Measurements from ENCODE around the gene PDIA2.
"Not testable (repeated sequence)": the region's sequence is repeated elsewhere in the genome, so short reads cannot be mapped to it uniquely, and the experiment has no call there.

The PDIA2 gene, protein sequence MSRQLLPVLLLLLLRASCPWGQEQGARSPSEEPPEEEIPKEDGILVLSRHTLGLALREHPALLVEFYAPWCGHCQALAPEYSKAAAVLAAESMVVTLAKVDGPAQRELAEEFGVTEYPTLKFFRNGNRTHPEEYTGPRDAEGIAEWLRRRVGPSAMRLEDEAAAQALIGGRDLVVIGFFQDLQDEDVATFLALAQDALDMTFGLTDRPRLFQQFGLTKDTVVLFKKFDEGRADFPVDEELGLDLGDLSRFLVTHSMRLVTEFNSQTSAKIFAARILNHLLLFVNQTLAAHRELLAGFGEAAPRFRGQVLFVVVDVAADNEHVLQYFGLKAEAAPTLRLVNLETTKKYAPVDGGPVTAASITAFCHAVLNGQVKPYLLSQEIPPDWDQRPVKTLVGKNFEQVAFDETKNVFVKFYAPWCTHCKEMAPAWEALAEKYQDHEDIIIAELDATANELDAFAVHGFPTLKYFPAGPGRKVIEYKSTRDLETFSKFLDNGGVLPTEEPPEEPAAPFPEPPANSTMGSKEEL

DNA sequence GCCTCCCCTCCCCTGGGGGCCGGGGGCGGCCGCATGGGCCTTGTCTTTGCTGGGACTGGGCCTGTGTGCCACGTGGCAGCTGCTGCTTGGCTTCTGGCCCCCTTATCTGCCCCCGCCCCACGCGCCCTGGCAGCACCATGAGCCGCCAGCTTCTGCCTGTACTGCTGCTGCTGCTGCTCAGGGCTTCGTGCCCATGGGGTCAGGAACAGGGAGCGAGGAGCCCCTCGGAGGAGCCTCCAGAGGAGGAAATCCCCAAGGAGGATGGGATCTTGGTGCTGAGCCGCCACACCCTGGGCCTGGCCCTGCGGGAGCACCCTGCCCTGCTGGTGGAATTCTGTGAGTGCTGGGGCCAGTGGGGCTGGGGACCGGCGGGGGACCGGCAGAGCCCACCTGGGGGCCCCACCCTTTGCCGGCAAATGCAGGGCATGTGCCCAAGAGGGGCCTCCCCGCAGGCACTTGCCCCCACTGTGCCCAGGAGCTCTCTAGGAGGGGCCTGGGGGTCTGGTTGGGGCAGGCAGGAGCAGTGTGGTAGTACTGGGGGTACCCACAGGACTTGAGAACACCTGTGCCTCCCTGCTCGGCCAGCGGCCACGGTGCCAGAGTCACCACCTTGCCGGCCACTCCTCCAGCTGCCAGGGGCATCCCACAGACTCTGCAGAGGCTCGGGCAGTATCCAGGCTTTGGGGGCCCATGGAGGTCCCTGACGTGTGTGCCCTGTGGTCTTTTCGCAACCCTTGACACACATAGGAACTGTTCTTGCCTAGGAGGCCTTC lies at the start of gene PDIA2:
TSS of gene PDIA2 (plus strand) at position 132 of the 773 bp plus-strand sequence. CDS start at position 138, 6 bp downstream.
- no peak for DNase-seq (ENCODE audit: low spot score)

DNA sequence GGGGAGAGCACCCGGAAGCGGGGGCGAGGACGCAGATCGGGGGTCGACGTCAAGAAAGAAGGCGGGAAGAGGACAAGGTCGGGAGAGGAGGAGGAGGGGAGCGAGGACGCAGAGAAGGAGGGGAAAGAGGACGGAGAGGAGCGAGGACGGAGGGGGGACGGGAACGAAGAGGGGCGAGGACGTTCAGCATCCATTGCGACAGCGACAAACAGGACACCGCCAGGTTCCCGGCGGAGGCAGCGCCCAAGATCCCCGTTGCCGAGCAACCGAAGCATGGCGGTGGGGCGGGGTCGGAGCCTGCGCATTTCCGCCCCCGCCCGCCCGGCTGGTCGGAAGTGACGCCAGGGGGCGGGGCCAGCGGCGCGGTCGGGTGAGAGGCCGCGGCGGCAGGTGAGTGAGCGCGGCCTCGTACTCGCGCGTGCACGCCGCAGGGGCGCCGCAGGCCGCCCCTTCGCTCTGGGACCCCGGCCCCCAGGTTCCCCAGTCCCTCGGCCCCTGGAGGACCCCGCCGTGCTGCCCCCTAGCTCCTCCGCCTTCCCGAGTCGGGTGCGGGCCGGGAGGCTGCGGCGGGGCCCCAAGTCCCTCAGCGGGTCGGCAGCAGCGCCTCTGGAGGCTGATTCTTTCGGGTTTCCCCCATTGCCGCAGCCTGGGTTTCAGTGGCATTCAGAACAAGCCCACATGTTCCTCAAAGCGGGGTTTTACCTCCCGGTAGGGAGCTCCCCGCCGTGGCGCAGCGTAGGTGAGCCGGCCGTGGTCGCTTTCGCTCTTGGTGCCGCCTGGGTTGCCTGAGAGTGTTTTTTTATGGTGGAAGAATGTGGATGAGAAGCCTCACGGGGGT lies 48.3 kb upstream of the PDIA2 start, which contains the start of gene FAM234A:
TSS of gene FAM234A (plus strand) at position 354 of the 838 bp plus-strand sequence. CDS start 19,593 bp downstream, outside the sequence.
- peak; percentile 98 for DNase-seq (ENCODE audit: low spot score)

DNA sequence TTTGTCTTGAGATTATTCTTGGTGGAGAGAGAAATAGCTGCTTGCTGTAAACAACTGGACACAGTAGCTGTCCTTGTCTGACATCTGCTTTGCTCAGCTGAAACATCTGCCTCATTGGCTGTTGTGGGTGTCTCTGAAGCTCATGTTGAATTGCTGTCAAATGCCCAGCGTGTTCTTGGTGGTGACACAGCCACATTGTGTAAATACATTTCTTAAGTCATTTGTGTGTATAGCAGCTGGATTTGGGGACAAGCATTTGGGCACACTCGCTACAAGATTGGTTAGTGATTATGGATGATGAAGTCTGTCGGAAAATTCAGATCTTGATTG lies 43.1 kb upstream of the PDIA2 start:
- peak; percentile 36 for DNase-seq (ENCODE audit: low spot score)

DNA sequence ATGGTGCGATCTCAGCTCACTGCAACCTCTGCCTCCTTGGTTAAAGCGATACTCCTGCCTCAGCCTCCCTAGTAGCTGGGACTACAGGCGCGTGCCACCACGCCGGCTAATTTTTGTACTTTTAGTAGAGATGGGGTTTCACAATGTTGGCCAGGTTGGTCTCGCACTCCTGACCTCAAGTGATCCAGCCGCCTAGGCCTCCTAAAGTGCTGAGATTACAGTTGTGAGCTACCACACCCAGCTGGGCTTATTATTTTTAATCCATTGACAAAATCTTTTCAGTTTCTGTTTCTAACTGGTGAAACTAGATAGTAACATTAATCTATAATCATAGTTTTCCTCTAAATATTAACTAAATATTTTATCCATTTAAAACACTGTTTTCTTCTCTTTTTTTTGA lies 42.4 kb upstream of the PDIA2 start:
- no peak for DNase-seq (ENCODE audit: low spot score)

DNA sequence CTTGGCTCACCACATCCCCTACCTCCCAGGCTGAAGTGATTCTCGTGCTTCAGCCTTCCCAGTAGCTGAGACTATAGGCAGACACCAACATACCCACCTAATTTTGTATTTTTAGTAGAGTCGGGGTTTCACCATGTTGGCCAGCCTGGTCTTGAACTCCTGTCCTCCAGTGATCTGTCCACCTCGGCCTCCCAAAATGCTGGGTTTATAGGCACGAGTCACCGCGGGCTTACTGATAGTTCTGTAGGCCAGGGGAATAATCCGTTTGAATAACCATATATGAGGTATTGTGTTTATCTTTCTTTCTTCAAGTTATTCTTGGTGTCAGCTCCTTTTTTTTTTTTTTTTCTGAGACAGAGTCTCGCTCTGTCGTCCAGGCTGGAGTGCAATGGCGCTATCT lies 40.7 kb upstream of the PDIA2 start:
- DNase-seq (ENCODE audit: low spot score): no peak

DNA sequence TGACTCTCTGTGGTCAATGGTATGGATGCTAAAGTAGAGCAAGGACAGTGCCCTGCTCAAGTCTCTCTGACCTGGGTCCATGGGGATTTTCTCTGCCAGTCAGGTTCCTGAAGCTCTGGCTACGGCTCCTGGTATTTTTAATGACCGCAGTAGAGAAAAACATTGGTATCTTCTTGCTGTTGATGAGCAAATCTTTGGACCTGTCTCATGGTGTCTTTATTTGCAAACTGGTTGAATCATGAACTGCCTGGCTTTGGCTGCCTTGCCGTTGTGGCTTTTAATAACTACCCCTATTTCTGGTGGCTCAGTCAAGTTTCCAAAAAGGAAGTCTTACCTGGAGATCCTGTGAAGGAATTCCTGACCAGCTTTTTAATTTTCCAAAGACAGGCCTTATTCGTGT lies 39.6 kb upstream of the PDIA2 start:
- DNase-seq (ENCODE audit: low spot score): no peak

DNA sequence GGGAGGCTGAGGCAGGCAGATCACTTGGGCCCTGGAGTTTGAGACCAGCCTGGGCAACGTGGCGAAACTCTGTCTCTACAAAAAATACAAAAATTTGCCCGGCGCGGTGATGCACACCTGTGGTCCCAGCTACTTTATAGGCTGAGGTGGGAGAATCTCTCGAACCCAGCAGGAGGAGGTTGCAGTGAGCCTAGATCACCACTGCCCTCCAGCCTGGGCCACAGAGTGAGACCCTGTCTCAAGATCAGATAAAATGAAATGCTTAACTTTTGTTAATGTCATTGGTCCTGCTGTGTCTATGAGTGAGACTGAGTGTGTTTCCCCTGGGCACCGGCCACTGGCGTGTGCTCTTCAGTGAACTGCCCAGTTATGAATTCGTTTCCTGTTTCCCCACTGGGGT lies 37.9 kb upstream of the PDIA2 start:
- DNase-seq (ENCODE audit: low spot score): no peak

DNA sequence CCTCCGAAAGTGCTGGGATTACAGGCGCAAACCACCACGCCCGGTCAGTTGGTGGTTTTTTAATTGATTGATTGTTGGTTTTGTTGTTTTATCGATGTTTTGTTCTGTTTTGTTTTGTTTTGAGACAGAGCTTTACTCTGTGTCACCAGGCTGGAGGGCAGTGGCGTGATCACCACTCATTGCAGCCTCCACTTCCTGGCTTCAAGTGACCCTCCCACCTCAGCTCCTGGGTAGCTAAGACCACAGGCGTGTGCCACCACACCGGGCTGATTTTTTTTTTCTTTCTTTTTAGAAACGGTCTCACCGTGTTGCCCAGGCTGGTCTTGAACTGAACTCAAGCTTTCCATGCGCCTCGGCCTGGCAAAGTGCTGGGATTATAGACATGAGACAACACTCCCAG lies 35.9 kb upstream of the PDIA2 start:
- DNase-seq (ENCODE audit: low spot score): no peak

DNA sequence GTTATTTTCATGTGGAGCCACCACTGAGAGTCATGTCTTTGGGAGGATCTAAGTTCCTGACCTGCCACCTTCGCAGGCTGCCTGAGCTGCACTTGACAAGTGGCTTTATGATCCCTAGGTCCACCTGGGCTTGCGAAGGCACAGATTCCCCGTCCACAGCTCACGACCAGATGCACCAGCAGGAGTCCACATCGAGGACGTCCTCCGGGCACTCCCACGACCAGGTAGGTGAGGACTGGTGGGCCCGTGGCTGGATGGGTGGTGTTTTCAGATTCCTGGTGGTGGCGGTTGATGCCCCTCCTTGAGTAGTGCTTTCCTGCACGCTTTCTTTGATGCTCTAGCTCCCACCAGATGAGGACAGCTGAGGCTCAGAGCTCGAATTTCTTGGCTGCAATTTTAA lies 33.5 kb upstream of the PDIA2 start:
- no peak for DNase-seq (ENCODE audit: low spot score)

DNA sequence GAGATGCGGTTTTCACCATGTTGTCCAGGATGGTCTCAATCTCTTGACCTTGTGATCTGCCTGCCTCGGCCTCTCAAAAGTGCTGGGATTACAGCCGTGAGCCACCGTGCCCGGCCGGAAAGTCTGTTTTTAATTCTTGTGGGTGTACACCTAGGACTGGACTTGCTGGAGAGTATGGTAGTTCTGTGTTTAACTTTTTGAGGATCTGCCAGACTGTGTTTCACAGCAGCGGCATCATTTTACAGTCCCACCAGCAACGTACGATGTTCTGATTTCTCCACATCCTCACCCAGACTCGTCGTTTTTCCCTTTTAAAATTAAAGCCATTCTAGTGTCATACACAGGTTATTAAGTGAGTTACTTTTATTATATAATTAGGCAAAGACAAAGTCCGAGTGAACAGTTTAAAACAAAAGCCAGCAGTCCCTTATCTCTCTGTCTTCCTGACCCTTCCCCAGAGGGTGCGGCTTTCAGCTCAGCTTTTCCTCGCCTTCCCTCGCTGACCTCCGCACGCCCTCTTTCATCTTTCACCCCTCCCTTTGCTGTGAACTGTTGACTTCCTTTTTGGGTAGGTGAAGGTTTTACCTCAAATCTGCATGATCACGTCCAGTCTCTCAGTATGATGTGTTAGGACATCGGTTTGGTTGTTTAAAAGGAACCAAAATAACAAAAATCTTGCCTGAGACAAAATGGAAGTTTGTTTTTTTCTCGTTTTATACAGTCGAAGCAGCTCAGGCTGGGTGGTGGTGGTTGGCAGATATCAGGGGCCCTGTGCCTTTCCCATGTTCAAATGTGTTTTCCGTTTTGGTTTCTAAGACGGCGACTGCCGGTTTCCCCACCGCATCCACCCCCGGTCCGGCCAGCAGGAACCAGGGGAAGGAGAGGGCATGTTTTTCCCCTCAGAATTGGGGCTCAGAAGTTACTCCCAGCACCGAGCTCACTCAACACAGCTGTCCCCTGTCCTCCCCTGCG lies 30.3 kb upstream of the PDIA2 start:
- DNase-seq (ENCODE audit: low spot score): no peak

DNA sequence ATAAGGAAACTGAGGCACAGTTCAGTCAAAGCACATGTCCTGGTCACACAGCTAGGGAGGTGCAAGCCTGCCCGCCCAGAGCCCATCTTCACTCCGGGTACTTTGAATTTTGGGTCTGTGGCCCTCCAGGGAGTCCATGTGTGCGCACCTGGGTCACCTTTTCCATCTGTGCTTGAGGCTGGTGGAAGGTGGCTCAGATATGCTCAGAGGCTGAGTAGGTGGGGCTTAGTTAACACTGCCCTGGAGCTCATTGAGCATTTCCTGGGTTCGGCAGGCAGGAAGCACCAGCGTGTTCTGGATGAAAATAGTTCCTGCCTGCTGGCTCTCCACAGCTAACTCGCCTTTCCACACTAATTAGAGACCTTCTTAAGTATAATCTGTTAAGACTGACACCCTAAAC lies 29.1 kb upstream of the PDIA2 start:
- DNase-seq (ENCODE audit: low spot score): no peak

DNA sequence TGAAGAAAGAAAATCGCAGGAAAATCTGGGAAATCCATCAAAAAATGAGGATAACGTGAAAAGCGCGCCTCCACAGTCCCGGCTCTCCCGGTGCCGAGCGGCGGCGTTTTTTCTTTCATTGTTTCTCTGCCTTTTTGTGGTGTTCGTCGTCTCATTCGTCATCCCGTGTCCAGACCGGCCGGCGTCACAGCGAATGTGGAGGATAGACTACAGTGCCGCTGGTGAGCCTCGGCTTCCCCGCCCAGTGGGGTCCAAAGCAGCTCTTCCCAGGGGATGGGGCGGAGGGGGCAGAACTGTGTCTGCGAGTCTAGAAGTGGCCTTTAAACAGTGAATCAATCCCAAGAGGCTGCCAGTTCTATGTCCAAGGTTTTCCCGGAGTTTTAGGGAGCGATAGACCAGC lies 28.5 kb upstream of the PDIA2 start:
- DNase-seq (ENCODE audit: low spot score): no peak

DNA sequence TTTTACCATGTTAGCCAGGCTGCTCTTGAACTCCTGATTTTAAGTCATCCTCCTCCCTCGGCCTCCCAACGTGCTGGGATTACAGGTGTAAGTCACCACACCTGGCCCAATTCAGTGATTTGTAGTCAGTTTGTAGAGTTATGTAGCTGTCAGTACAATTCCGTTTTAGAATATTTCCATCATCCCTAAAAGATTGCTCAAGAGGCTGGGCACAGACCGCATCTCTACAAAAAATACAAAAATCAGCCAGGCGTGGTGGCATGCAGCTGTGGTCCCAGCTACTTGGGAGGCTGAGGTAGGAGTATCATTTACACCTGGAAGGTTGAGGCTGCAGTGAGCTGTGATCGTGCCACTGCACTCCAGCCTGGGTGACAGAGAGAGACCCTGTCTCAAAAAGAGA lies 27.8 kb upstream of the PDIA2 start:
- DNase-seq (ENCODE audit: low spot score): no peak

DNA sequence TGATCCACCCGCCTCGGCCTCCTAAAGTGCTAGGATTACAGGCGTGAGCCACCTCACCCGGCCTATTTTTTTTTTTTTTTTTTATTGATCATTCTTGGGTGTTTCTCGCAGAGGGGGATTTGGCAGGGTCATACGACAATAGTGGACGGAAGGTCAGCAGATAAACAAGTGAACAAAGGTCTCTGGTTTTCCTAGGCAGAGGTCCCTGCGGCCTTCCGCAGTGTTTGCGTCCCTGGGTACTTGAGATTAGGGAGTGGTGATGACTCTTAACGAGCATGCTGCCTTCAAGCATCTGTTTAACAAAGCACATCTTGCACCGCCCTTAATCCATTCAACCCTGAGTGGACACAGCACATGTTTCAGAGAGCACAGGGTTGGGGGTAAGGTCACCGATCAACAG lies 24.9 kb upstream of the PDIA2 start:
- not testable (repeated sequence) for DNase-seq (ENCODE audit: low spot score)

DNA sequence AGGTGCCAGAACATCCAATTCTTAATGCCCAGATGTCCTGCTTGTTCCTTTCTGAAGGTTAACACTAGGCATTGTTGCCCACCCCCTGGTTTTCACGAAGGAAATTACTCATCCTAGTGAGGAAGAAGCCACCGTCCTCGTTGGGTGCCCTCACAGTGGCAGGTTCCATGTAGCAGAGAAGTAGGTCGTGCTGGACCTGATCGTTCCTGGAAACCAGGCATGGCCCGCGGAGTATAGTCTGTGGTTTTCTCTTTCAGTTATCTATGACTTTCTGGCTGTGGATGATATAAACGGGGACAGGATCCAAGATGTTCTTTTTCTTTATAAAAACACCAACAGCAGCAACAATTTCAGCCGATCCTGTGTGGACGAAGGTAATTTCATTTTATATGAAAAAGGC lies 23.7 kb upstream of the PDIA2 start:
- no peak for DNase-seq (ENCODE audit: low spot score)

DNA sequence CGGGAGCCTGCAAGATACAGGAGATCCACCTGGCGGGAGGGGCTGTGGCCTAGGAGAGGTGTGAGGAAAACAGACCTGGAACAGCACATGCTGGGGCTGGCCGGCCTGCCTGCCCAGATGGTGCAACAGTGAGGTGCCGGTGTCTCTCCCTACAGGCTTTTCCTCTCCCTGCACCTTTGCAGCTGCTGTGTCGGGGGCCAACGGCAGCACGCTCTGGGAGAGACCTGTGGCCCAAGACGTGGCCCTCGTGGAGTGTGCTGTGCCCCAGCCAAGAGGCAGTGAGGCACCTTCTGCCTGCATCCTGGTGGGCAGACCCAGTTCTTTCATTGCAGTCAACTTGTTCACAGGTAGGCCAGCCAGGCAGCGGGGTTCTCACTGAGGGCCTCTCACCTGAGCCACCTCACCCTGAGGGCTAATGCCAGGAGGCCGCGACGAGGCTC lies 23.1 kb upstream of the PDIA2 start:
- no peak for DNase-seq (ENCODE audit: low spot score)

DNA sequence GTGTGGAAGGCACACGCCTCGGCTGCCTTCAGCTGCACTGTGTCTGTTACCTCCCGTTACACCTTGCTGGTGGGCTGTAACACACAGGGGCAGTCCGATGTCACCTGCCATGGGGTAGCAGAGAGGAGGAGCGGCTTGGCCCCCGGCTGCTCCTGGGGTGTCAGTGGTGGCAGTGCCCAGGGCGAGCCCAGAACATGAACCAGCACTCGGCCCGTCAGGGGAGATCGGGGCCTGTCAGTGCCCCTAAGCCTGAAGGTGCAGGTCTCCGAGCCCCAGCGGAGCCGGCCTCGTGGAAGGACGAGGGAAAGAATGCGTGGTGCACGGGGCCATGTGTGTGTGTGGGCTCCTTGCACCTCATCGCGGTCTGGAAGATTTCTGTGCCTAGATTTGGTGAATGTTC lies 22.6 kb upstream of the PDIA2 start:
- no peak for DNase-seq (ENCODE audit: low spot score)

DNA sequence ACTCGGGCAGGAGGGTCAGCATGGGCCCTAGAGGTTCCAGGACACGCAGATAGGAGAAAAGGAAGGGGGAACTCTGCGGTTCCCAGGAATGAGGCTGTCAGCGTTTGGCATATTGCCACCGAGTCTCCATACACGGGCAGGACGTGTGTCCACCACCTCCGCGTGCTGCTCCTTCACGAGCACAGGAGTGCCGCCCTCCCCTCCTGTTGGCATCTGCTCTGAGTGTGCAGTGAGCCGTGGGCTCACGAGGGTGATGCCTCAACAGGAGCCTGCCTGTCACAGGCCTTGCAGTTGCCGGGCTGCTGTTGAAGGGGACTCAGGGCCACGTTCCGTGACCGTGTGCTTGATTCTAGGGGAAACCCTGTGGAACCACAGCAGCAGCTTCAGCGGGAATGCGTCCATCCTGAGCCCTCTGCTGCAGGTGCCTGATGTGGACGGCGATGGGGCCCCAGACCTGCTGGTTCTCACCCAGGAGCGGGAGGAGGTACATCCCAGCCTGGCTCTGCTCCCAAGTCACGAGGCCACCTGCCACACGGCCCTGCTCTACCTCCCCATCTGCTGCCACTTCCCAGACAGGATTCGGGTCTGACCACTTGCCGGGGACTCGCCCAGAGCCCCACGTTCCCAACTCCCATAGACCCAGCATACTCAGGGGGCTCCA lies 21.8 kb upstream of the PDIA2 start:
- peak; percentile 3 for DNase-seq (ENCODE audit: low spot score)

DNA sequence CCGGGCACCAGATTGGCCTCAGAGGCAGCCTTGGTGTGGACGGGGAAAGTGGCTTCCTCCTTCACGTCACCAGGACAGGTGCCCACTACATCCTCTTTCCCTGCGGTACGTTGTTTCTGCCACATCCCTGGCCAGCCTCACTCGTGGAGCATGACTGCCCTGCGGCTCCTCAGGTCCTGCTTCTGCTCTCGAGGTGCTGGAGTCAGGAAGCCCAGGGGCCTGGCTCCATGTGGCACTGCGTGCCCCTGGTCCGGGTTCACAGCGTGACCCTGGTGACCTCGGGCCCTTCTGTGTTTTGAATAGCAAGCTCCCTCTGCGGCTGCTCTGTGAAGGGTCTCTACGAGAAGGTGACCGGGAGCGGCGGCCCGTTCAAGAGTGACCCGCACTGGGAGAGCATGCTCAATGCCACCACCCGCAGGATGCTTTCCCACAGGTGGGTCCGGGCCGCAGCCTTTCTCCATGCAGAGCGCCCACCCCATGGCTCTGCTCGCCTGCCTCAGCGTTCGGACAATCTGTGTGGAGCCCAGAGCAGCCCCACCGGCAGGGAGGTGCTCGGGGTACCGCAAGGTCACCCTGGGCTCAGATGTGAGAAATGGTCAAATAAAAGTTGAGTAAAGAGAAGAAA lies 20.7 kb upstream of the PDIA2 start:
- no peak for DNase-seq (ENCODE audit: low spot score)

DNA sequence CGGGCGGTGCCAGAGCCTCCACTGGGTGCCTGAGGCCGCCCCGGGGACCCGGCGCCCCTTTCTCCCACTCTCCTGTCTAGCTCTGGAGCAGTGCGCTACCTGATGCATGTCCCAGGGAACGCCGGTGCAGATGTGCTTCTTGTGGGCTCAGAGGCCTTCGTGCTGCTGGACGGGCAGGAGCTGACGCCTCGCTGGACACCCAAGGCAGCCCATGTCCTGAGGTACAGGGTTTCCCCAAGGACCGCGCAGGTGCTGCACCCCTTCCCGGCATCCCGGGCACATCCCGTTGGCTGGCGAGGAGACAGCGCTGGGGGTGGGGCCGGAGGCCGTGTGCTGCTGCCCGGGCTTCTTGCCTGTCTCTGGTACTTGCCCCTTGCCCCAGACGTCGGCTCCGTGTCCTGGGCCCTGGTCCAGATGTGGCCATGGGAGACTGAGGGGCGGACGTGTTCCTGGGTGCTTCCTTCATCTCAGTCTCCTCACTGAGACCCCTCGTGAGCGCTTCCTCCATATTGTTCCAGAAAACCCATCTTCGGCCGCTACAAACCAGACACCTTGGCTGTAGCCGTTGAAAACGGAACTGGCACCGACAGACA lies 19.7 kb upstream of the PDIA2 start:
- DNase-seq (ENCODE audit: low spot score): no peak

All from AG08396 (cell line).